ENCODE data around the gene NBEAL2.
A peak's percentile ranks its signal among the peaks of the same experiment; 100 is the strongest.
"Not testable (repeated sequence)": the region's sequence is repeated elsewhere in the genome, so short reads cannot be mapped to it uniquely, and the experiment has no call there.

Gene NBEAL2

GRCh38 chr3:47016086-47016933, 36.8 kb downstream of the NBEAL2 start:
- no peak for DNase-seq

DNA sequence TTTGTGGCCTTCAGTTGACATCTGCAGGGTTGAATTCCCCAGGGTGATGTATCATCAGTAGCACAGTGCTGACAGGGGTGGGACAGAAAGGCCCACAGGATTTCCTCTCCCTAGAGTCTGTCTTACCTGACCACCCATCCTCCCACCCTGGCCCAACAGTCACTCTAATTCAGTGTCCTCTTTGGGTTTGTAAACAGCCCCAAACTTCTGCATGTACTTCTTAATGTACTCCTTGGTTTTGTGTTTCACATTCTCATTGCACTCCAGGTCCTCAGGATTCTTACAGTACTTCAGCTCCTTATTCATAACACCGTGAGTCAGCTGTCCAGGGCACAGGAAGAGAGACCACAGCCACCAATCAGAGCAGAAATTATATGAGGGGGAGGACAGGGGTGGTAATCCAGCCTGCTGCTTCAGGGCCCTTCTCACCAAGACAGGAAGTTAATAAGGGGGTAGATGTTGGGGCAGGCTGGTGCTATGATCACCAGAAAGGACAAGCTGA, 37.5 kb downstream of the NBEAL2 start:
- DNase-seq, result peak; percentile 89

DNA sequence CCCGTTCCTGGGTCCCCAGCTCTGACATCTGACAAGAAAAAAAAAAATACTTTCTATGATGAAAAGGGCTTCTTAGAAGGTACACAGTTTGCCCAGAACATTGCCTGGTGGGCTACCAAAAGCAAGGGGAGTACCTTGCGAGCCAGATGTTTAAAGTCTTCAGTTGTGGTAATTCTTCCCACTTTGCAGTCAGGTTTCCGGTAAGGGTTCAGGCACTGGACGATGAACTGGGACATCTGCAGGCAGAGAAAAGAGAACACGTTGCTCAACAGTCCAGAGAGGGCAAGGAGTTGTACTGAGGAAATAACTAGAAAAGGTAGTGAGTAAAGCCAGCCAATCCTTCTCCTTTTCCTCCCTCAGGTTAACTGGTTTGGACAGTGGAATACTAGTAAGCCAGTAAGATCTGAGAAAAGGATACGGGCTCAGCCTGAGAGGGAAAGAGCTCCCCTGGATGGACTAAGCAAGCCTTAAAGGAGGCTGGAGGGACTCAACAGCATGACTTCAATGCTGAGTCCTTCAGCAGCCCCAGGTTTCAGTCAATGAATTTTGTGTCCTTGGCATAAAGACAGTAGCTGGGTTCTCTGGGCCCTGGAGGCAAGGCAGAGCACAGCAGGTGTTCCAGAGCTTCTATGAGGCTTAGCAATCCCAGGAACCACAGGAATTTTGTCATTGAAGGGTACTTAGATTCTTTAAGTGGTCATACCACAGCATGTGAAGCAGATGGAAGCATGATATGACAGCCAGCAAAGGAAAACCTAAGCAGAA, 38.2 kb downstream of the NBEAL2 start:
- peak; percentile 57 for DNase-seq

DNA sequence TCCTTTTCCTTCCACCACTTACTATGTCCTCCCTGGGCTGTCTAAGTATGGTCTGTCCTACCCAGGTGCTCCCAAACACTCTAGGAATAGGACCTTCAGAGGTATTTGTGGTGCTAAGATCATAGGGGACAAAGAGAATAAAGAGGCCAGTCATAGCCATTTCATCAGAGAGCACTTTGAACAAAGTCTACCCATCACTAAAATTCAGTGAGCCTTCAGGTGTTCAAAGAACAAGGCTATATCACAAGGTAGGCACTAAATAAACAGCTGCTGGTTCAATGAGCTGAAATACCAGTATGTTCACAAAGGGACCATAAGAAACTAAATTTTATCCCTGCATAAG, 38.8 kb downstream of the NBEAL2 start:
- no peak for DNase-seq

DNA sequence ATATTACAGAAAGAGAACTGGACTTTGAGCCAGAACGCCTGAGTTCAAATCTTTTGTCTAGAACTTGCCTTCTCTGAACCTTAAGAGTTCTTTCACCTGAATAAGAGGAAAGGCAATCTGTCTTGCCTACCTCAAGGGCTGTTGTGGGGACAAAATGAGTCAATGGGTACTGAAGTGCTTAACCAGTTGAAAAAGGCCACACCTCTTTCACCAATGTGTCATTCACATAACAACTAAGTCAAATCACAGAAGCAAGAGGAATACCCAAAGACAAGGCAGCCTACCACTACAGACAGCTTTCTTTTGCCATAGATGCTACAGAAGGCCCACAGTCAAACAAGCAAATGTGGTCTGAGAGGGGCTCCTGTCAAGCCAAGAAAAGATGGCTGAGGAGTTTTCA, 39.7 kb downstream of the NBEAL2 start:
- DNase-seq, result no peak

DNA sequence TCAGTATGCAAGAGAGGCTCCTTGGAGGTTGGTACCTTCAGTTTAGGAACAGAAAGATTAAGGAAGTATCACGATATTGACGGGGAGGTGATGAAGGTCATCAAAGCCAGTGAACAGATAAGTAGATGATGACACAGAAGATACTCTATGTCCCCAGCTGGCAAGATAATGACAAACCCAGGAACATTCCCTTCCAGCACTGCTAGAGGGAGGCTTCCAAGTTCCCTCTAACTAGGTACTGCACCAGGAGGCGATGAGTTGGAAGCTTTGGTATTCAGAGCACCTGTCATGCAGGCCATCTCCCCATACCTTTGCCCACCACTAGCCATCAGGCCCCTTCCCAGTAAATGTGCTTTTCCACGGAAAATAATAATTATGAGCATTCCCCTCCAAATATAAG, 40.8 kb downstream of the NBEAL2 start:
- DNase-seq, result no peak

DNA sequence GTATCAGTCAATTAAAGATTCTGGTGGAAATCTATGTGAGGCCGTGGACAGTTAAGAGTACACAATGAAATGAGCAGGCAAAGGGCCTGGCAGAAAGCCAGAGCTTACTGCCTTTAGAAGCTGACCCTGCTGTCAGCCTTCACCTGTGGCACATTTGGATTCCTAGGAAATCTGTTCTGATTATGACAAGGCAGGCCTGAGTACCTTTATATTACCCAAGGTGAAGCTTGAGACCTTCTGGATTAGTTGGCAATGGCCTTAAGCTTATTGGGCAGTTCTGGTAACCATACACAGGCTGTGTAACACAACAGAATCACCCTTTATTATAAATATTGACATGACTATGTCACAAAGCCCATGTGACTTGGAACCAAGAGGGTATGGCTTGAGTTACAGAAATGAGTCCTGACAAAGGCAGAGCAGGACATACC, 43.2 kb downstream of the NBEAL2 start:
- DNase-seq, result no peak

- DNase-seq, result peak; percentile 37
Measured at GRCh38 chr3:47024932-47025331, 45.5 kb downstream of the NBEAL2 start.

DNA sequence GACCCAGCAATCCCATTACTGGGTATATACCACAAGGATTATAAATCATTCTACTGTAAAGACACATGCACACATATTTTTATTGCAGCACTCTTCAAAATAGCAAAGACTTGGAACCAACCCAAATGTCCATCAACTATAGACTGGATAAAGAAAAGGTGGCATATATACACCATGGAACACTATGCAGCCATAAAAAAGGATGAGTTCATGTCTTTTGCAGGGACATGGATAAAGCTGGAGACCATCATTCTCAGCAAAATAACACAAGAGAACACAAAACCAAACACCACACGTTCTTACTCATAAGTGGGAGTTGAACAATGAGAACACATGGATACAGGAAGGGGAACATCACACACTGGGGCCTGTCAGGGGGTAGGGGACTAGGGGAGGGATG, 47.0 kb downstream of the NBEAL2 start:
- DNase-seq, result not testable (repeated sequence)

GRCh38 chr3:47028146-47028545, 48.7 kb downstream of the NBEAL2 start:
- DNase-seq, result no peak

- no peak for DNase-seq
Measured at GRCh38 chr3:47028667-47029066, 49.2 kb downstream of the NBEAL2 start.

DNA sequence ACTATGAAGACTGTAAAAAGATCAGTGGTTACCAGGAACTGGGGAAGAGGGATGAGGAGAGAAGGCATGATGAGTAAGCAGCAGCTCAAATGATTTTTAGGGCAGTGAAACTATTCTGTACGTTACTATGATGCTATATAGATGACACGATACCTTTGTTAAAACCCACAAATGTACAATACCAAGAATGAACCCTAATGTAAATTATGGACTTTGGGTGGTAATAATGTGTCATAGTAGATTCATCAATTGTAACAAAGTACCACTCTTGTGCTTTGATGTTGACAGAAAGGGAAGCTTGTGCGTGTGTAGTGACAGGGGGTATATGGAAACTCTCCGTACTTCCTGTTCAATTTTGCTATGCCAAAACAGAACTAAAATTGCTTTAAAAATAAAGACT, 51.6 kb downstream of the NBEAL2 start:
- not testable (repeated sequence) for DNase-seq

DNA sequence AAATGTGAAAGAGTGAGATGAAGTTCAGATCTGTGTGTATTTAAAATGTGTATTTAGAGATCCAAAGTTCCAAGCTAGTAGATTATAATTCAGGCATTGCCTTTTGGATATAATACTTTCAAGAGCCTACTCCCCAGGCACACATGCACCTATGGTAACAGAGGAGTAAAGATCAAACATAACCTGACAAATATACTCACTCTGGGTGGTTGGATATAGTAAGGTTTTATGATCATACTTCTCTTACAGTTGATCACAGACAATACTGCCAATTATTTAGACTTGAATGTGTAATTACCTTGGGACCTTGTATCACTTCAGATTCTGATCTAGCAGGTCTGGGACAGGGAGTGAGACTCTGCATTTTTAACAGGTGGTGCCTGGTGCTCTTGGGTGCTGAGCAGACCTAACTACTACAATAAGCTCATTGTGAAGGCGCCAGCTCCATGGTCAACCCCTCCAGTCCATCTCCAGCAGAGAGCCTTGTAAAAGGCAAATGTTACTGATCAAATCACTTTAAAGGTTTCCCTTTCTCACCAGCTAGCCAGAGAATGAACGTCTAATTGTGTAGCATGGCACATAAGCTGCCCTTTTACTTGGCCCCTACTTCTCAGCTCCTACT, 55.5 kb downstream of the NBEAL2 start:
- no peak for DNase-seq

GRCh38 chr3:47035645-47036044, 56.2 kb downstream of the NBEAL2 start:
- DNase-seq, result no peak

GRCh38 chr3:47036145-47036544, 56.7 kb downstream of the NBEAL2 start:
- DNase-seq, result no peak

DNA sequence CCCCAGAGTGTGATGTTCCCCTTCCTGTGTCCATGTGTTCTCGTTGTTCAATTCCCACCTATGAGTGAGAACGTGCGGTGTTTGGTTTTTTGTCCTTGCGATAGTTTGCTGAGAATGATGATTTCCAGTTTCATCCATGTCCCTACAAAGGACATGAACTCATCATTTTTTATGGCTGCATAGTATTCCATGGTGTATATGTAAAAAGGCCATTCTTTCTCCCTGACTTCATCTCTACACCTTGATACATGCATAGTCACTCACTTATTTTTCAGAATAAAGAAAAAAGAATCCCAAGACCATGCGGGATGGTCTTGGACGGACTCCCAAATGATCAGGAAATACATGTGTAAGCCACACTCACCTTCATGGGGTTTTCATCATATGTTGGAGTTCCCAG, 57.8 kb downstream of the NBEAL2 start:
- DNase-seq, result not testable (repeated sequence)

DNA sequence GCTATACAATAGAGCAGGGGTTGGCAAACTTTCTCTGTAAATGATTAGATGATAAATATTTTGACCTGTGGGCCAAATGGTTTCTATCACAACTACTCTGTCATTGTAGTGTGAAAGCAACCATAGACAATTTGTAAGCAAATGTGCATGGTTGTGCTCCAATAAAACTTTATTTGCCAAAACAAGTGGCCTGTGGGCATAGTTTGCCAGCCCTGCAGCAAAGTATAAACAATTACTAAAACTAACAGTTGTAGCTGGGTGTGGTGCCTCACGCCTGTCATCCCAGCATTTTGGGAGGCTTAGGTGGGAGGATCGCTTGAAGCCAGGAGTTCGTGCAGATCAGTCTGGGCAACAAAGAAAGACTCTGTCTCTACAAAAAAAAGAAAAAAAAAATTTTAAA, 61.6 kb downstream of the NBEAL2 start:
- DNase-seq, result no peak

- no peak for DNase-seq
Measured at GRCh38 chr3:47042231-47042791, 62.8 kb downstream of the NBEAL2 start.

- DNase-seq, result no peak
Measured at GRCh38 chr3:47047069-47047468, 67.6 kb downstream of the NBEAL2 start.

DNA sequence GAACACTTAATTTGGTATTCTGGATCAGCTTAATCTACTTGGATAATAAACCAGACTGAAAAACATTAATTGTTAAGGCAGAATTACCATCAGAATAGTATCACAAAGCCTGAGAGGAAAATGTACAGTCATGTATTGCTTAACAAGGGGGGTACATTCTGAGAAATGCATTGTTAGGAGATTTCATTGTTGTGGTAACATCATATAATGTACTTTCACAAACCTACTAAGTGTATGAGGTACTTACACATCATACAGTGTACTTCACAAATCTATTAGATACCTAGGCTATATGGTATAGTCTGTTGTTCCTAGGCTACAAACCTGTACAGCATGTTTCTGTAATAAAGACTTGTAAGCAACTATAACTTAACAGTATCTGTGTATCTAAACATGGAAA, 68.2 kb downstream of the NBEAL2 start:
- DNase-seq, result no peak

DNA sequence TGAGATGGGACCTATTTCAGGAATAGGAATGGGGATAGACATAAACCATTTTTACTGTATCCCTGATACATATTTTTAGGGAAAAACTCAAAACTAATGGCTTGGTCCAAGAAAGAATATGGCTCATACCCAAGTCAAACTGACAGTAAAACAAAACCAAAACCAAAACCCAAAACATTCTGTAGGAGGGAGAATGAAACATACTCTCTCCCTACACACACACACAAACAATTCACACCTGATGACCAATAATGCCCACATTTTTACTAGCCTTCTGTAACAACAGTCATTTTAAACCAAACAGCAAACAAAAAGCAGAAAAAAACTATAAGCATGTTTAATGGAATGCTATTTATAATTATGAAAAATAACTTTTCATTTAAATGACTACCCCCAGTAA, 74.9 kb downstream of the NBEAL2 start:
- DNase-seq, result no peak

DNA sequence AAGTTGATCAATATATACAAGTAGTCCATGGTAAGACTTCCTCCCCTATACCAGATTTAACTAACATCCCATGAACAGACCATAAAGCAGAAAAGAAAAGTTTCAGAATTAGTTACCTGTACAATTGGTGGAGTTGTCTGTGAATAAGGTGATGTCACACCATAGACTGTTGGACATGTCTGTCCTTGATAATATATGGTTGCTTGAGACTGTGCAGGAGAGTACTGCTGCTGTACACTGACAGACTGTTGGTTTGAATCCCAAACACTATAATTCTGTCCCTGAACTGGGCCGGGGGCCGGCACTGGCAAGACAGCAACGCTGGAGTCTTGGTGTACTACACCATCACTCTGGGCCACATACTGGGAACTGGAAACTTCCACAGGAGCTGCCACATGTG, 77.2 kb downstream of the NBEAL2 start:
- DNase-seq, result no peak

DNA sequence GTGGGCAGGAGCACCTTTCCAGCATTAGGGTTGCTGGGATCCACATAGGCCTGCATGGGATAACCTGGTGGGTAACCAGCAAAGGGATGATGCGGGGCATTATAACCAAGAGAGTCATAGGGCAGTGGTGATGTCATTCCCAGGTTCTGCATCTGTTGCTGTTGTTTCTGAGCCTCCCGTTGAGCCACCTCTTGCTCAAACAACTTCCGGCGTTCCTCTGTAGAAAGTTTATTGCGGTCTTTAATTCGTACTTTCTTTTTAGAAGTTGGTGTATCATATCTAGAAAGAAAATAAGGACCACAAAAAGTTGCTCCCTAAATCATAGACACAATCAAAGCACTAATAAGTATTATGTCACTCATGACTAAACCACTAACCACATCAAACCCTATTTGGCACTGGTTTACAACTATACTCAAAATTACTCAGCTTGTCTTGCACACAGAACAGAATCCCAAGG, 77.8 kb downstream of the NBEAL2 start:
- peak; percentile 50 for DNase-seq
